Right lobe of liver (tissue), 4 donors: ENCODE results near the gene RNF182.

Experiments used
- CTCF ChIP-seq, 4 donors: fragments of 200-600 bp in 3 of 4; fragments of 450-650 bp in 1 of 4; IDR thresholded peaks; one replicate each; pipeline versions ENCODE4 v1.5.1 to v1.8.0; 2016 to 2022; ENCODE audit warnings: antibody characterized with exemption in 4 of 4, mild to moderate bottlenecking in 2 of 4
- POLR2A ChIP-seq: fragments of 450-650 bp; IDR thresholded peaks from one replicate; pipeline ENCODE4 v1.6.1; 2017; ENCODE audit warnings: antibody characterized with exemption, mild to moderate bottlenecking
- donor health status: DM: no; HTN: no; CAD: no.
- donor health status: DM: no; HTN: no; CAD: no.
- donor health status: DM: no; HTN: yes; CAD: no.

GRCh38 chr6:13946506-13946905 is 21.8 kb downstream of the RNF182 start:
- TF ChIP-seq POLR2A, result no peak
- no peak for TF ChIP-seq CTCF (IDR thresholded peaks at IDR 0.05)
